Stimulated activated naive B cell treated with anti-CD40 and anti-IgM and Interleukin-4, amounts not matched to agents 10 μg/mL and 1 μg/mL and 100 μg/mL, for 72 hours (primary cell): ENCODE results near the gene USP6NL.
"Not testable (repeated sequence)": the region's sequence is repeated elsewhere in the genome, so short reads cannot be mapped to it uniquely, and the experiment has no call there.

Experiments used
- ATAC-seq, 2 donors: fragments of 150-1000 bp; cut with Tn5 transposase; replicated peaks; 2 replicates each; pipeline ENCODE4 v1.10.0; 2021; ENCODE audit warnings: moderate library complexity in 1 of 2
- DNase-seq: peaks from one replicate; pipeline ENCODE4 v3.0.0; 2021
- H3K27ac Mint-ChIP-seq: one replicate; pipeline ENCODE4 v1.8.0; 2022; ENCODE audit warnings: mild to moderate bottlenecking, mixed read lengths
- H3K27me3 Mint-ChIP-seq, 2 donors: one replicate each; pipeline ENCODE4 v1.8.0; 2022; ENCODE audit warnings: mixed read lengths in 2 of 2
- H3K36me3 Mint-ChIP-seq, 2 donors: one replicate each; pipeline ENCODE4 v1.8.0; 2022; ENCODE audit warnings: mixed read lengths in 2 of 2, mild to moderate bottlenecking in 1 of 2
- H3K4me1 Mint-ChIP-seq, 2 donors: one replicate each; pipeline ENCODE4 v1.8.0; 2022; ENCODE audit warnings: mixed read lengths in 2 of 2, mild to moderate bottlenecking in 1 of 2
- H3K4me3 Mint-ChIP-seq, 2 donors: one replicate each; pipeline ENCODE4 v1.8.0; 2022; ENCODE audit warnings: mild to moderate bottlenecking in 2 of 2, mixed read lengths in 2 of 2, moderate library complexity in 1 of 2
- H3K9me3 Mint-ChIP-seq, 2 donors: one replicate each; pipeline ENCODE4 v1.8.0; 2022; ENCODE audit warnings: mixed read lengths in 2 of 2, mild to moderate bottlenecking in 1 of 2

Gene USP6NL

DNA sequence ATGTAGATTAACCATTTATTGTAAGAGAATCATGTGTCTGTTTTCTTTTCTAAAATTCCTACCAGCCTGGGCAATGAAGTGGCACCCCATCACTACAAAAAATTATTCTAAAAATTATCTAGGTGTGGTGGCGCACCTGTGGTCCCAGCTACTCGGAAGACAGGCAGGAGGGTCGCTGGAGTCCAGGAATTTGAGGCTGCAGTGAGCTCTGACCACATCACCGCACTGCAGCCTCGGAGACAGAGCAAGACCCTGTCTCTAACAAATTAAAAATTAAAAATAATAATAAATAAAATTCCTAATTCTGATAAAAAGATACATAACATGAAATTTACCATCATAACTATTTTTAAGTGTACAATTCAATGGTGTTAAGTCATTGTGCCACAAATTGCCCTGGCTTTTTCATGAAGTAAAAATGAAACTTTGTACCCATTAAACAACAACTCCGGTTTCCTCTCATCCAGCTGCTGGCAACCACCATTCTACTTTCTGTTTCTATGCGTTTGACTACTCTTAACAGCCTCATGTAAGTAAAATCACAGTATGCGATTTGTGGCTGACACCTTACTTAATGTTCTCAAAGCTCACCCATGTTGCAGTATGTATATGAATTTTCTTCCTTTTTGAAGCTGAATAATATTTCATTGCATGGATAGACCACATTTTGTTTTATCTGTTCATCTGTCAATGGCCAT, 20.6 kb upstream of the USP6NL start:
- H3K4me1 Mint-ChIP-seq, result peaks cover 25 to 35% of the 10 kb centered on the region in 2 donors
- H3K9me3 Mint-ChIP-seq, result no peaks in the 10 kb centered on the region
- DNase-seq, result no peak
- H3K27ac Mint-ChIP-seq, result peak overlapping the region; percentile 89
- H3K4me3 Mint-ChIP-seq, result peak overlapping the region; percentile 65 to 74
- H3K27me3 Mint-ChIP-seq, result no peaks in the 10 kb centered on the region
- ATAC-seq, result peak; percentile 96 to 98
- H3K36me3 Mint-ChIP-seq, result no peaks in the 10 kb centered on the region

DNA sequence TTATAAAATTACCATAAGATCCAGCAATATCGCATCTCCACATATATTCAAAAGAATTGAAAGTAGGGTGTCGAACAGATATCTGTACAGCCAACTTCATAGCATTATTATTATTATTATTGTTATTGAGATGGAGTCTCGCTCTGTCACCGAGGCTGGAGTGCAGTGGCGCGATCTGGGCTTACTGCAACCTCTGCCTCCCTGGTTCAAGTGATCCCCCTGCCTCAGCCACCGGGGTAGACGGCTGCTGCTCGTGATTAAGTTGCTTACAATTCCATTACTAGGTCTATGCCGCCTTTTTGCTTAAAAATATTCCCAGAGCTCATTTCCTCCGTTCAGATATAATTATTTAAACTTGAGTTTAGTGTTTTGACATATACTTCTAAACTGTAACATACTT, 19.8 kb upstream of the USP6NL start:
- Mint-ChIP-seq H3K9me3 (no peaks in the 10 kb centered on the region), H3K27me3 (no peaks in the 10 kb centered on the region), H3K27ac (no peak overlapping the region), H3K36me3 (no peaks in the 10 kb centered on the region), H3K4me1 (peaks cover 19 to 34% of the 10 kb centered on the region in 2 donors), H3K4me3 (no peak overlapping the region)
- ATAC-seq (no peak), DNase-seq (no peak)

GRCh38 chr10:11629731-11630130, 18.3 kb upstream of the USP6NL start:
- H3K4me1 Mint-ChIP-seq, result peaks cover 22 to 37% of the 10 kb centered on the region in 2 donors
- no peak overlapping the region for H3K27ac Mint-ChIP-seq
- no peaks in the 10 kb centered on the region for H3K36me3 Mint-ChIP-seq
- ATAC-seq (no peak), DNase-seq (no peak)
- H3K9me3 Mint-ChIP-seq, result no peaks in the 10 kb centered on the region
- no peak overlapping the region for H3K4me3 Mint-ChIP-seq
- no peaks in the 10 kb centered on the region for H3K27me3 Mint-ChIP-seq

DNA sequence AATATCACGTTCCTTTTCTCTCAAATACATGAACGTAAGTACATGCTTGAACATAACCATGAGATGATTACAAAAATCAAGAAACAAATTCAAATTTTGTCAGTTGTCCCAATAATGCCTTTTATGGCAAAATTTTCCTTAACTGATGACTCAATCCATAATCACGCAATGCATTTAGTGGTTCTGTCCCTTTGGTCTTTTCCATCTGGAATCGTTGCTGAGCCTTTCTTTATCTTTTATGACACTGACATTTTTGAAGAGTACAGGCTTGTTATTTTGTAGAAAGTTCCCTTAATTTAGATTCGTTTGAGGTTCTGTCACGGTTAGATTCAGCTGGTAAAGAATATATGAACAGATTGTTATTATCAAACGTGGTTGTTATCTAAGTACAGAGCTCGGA, 16.5 kb upstream of the USP6NL start:
- not testable (repeated sequence) for H3K27ac Mint-ChIP-seq, ATAC-seq, H3K4me3 Mint-ChIP-seq, DNase-seq, H3K27me3 Mint-ChIP-seq, H3K9me3 Mint-ChIP-seq, H3K36me3 Mint-ChIP-seq
- H3K4me1 Mint-ChIP-seq, result peaks cover 19 to 41% of the 10 kb centered on the region in 2 donors

DNA sequence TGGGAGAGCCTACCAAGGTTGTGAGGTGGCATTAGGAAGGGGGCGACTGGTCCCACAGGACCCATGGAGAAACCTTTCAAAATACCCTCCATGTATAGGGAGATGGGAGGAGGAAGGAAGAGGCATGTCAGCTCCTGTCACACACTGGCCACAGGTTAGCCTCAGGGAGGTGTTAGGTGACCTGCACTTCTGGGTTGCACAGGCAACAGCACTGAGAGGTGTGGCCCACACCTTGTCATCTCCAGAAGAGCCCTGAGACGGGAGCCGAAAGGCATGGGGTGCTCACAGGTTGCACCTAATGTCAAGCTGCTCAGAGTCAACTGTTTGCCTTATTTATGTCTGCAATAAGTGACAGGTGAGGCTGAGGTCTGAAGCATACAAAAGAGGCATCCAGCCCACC, 14.6 kb upstream of the USP6NL start:
- Mint-ChIP-seq H3K27me3 (no peaks in the 10 kb centered on the region), H3K27ac (peak overlapping the region; percentile 2), H3K4me3 (no peak overlapping the region), H3K36me3 (no peaks in the 10 kb centered on the region), H3K4me1 (peaks cover 15 to 36% of the 10 kb centered on the region in 2 donors), H3K9me3 (no peaks in the 10 kb centered on the region)
- DNase-seq (no peak), ATAC-seq (no peak)

GRCh38 chr10:11625019-11625735, 13.7 kb upstream of the USP6NL start:
- peaks cover 15 to 42% of the 10 kb centered on the region in 2 donors for H3K4me1 Mint-ChIP-seq
- peak overlapping the region in 1 of 2 donors; percentile 21 for H3K4me3 Mint-ChIP-seq
- H3K27ac Mint-ChIP-seq, result peak overlapping the region; percentile 65
- H3K27me3 Mint-ChIP-seq, result no peaks in the 10 kb centered on the region
- DNase-seq, result peak; percentile 63
- H3K36me3 Mint-ChIP-seq, result no peaks in the 10 kb centered on the region
- peak; percentile 97 for ATAC-seq
- peaks cover 0 to 2% of the 10 kb centered on the region in 2 donors for H3K9me3 Mint-ChIP-seq

DNA sequence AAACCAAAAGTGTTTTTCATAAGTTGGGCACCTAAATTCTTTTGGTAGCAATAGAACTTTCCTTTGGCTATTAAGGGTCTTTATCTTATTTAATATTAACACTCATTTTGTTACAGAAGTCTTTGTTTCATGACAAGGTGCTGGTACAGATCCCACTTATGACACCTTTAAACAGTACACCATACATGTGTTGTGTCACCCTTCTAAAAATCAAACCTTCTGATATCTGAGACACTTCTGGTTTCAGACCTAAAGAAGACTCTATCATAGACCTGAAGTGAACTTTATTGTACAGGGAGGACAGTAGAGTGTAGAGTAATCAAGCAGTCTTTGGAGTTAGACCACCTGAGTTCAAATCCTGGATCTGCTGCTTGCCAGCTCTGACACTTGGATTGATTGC, 5.8 kb upstream of the USP6NL start:
- H3K9me3 Mint-ChIP-seq, result peaks cover 0 to 4% of the 10 kb centered on the region in 2 donors
- H3K4me1 Mint-ChIP-seq, result peaks cover 4 to 12% of the 10 kb centered on the region in 2 donors
- ATAC-seq (no peak), DNase-seq (no peak)
- no peaks in the 10 kb centered on the region for H3K36me3 Mint-ChIP-seq
- no peak overlapping the region for H3K27ac Mint-ChIP-seq
- H3K4me3 Mint-ChIP-seq, result no peak overlapping the region
- H3K27me3 Mint-ChIP-seq, result no peaks in the 10 kb centered on the region

- Mint-ChIP-seq H3K9me3 (peaks cover 0 to 4% of the 10 kb centered on the region in 2 donors), H3K4me3 (no peak overlapping the region), H3K27me3 (no peaks in the 10 kb centered on the region), H3K4me1 (peaks cover 7 to 17% of the 10 kb centered on the region in 2 donors), H3K27ac (no peak overlapping the region), H3K36me3 (no peaks in the 10 kb centered on the region)
- DNase-seq (no peak), ATAC-seq (no peak)
These were observed 4.6 kb upstream of the USP6NL start for GRCh38 chr10:11616021-11616420.

- no peaks in the 10 kb centered on the region for H3K27me3 Mint-ChIP-seq
- H3K9me3 Mint-ChIP-seq, result peaks cover 0 to 4% of the 10 kb centered on the region in 2 donors
- H3K4me3 Mint-ChIP-seq, result no peak overlapping the region
- no peaks in the 10 kb centered on the region for H3K36me3 Mint-ChIP-seq
- H3K4me1 Mint-ChIP-seq, result peaks cover 7 to 13% of the 10 kb centered on the region in 2 donors
- ATAC-seq, result no peak
- H3K27ac Mint-ChIP-seq, result no peak overlapping the region
- DNase-seq, result no peak
These were observed 3.9 kb upstream of the USP6NL start for GRCh38 chr10:11615396-11615795.

DNA sequence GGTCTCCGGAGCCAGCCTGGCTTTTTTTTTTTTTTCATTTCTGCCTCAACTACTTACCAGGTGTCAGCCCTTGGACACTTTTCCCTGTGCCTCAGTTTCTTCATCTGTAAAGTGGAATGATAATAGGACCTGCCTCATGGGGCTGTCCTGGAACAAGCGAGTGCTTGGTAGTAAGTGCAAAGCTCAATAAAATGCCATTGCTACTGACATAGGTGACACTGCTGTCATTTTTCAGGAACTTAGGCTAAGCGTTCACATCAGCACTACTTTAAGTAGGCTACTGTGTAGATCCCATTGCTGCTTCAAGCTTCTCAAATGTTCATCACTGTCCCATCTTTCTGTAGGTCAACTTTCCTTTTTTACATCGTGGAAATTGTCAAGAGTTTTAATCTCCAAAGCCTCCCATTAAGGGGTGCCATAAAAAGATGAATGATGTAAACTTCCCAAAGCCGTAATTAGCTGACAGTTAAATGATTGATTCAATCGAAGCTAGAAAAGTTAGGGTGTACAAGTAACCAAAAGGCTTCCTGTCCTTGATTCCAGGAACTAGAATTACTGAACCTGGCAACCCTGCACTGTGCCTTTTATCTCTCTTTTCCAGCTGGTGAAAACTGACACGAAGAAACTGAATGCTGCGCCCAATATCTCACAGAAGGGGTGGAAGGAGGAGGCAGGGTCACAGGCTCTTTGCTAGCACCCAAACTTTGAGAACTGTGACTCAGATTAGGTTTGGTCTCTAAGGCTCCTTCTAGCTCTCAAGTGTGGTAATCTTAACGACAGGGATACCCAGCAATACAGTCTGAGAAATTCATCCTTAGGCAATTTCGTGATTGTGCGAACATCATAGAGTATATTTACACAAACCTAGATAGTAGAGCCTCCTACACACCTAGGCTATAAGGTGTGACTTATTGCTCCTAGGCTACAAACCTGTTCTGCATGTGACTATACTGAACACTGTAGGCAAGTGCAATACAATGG, 861 bp upstream of the USP6NL start:
- no peak for DNase-seq
- Mint-ChIP-seq H3K4me1 (peaks cover 23 to 31% of the 10 kb centered on the region in 2 donors), H3K27me3 (no peaks in the 10 kb centered on the region), H3K9me3 (peaks cover 0 to 2% of the 10 kb centered on the region in 2 donors), H3K27ac (peak overlapping the region; percentile 92), H3K36me3 (peaks cover 0 to 3% of the 10 kb centered on the region in 2 donors), H3K4me3 (peak overlapping the region; percentile 88)
- ATAC-seq, result peak; percentile 37 to 41

DNA sequence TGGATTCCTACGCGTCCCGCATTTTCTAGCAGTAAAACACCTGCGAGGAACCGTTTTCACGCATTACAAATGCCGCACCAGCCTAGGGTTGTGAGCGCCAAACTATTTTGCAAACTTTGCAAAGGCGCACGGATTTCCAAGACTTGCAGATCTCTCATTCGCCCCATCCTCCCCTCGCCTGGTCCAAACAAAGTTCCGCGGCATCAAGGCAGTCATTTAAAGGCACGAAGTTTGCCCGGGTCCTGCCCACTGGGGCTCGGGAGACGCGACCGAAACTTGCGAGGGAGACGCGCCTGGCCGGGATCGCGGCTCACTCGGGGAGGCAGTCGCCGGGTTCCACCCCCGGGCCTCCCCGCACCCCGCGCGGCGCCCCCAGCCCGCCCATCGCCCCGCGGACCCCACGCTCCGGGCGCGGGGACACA, 613 bp downstream of the USP6NL start:
- DNase-seq (peak; percentile 43), ATAC-seq (peak; percentile 42 to 48)
- Mint-ChIP-seq H3K27me3 (no peaks in the 10 kb centered on the region), H3K4me3 (peak overlapping the region; percentile 88), H3K4me1 (peaks cover 26 to 44% of the 10 kb centered on the region in 2 donors), H3K36me3 (peaks cover under 1 to 3% of the 10 kb centered on the region in 2 donors), H3K27ac (peak overlapping the region; percentile 86), H3K9me3 (peaks cover 0 to 1% of the 10 kb centered on the region in 2 donors)

GRCh38 chr10:11610166-11610825, 1.2 kb downstream of the USP6NL start:
- ATAC-seq (no peak), DNase-seq (no peak)
- peaks cover 2 to 3% of the 10 kb centered on the region in 2 donors for H3K36me3 Mint-ChIP-seq
- peaks cover 29 to 49% of the 10 kb centered on the region in 2 donors for H3K4me1 Mint-ChIP-seq
- peak overlapping the region; percentile 86 for H3K27ac Mint-ChIP-seq
- peak overlapping the region; percentile 88 for H3K4me3 Mint-ChIP-seq
- no peaks in the 10 kb centered on the region for H3K27me3 Mint-ChIP-seq
- peaks cover 0 to under 1% of the 10 kb centered on the region in 2 donors for H3K9me3 Mint-ChIP-seq

- no peak for DNase-seq
- Mint-ChIP-seq H3K4me3 (peak overlapping the region; percentile 66 to 71), H3K36me3 (peaks cover 2 to 3% of the 10 kb centered on the region in 2 donors), H3K27ac (peak overlapping the region; percentile 74), H3K27me3 (no peaks in the 10 kb centered on the region), H3K4me1 (peaks cover 29 to 54% of the 10 kb centered on the region in 2 donors), H3K9me3 (no peaks in the 10 kb centered on the region)
- peak in 1 of 2 donors; percentile 19 for ATAC-seq
These were observed 1.9 kb downstream of the USP6NL start for GRCh38 chr10:11609492-11610093.
